Bronchial epithelial cell (primary cell): ENCODE results near the gene ZBTB16. TPM values are rescaled to one million over a fixed set of nuclear protein-coding genes. Genes with fewer than 3 reads are reported as not detected.

Experiments used
- DNase-seq: peaks from one replicate; pipeline ENCODE4 v3.0.0-alpha.2; 2010; ENCODE audit warnings: low read depth
- FAIRE-seq: peaks from 2 replicates; lab custom pipeline; 2011; peaks lifted over from hg19 to GRCh38; lab: Jason Lieb, UNC
- H3K27me3 ChIP-seq: 2 replicates; pipeline ENCODE4 v1.5.1; 2011; ENCODE audit warnings: low read length; ENCODE audit not compliant: control insufficient read depth, insufficient read depth
- H3K36me3 ChIP-seq: 2 replicates; pipeline ENCODE4 v1.5.1; 2011; ENCODE audit warnings: low read length; ENCODE audit not compliant: control insufficient read depth, insufficient read depth
- H3K4me3 ChIP-seq: 2 replicates; pipeline ENCODE4 v1.5.1; 2011; ENCODE audit warnings: mild to moderate bottlenecking, low read depth, low read length, control low read depth
- total RNA-seq: library from RNA; depleted of rRNA; stranded (reverse); fragments of >200 nt; gene quantifications from 2 replicates; pipeline ENCODE4 v1.2.1, GENCODE V29; 2014
- TF ChIP-seq, protein P1 (sequence below): IDR thresholded peaks from 2 replicates; pipeline ENCODE4 v1.5.1; 2011; ENCODE audit warnings: mild to moderate bottlenecking, moderate library complexity, low read length, control low read depth, inconsistent platforms; ENCODE audit not compliant: insufficient read depth, severe bottlenecking

The ZBTB16 gene
- total RNA-seq, 1 donor from 2014 or later = 3.2 TPM

DNA sequence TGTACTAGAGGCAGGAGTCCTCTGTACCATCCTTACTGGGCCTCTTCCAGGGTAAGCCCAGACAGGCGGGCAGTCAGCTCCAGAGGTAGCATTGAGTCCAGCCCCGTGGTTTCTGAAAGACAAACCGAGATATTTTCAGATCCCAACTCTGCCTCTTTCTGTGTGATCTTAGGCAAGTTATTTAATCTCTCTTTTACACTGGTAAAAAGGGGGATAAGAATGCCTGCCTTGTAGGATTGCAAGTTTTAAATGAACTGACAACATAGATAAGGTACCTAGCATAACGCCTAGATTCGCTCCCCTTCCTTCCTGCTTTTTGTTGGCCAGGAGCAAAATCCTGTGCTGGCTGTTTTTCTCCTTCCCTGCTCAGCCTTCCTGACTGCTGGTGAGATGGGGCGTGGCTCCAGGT is 180.2 kb downstream of the ZBTB16 start:
- TF ChIP-seq, protein P1, sequence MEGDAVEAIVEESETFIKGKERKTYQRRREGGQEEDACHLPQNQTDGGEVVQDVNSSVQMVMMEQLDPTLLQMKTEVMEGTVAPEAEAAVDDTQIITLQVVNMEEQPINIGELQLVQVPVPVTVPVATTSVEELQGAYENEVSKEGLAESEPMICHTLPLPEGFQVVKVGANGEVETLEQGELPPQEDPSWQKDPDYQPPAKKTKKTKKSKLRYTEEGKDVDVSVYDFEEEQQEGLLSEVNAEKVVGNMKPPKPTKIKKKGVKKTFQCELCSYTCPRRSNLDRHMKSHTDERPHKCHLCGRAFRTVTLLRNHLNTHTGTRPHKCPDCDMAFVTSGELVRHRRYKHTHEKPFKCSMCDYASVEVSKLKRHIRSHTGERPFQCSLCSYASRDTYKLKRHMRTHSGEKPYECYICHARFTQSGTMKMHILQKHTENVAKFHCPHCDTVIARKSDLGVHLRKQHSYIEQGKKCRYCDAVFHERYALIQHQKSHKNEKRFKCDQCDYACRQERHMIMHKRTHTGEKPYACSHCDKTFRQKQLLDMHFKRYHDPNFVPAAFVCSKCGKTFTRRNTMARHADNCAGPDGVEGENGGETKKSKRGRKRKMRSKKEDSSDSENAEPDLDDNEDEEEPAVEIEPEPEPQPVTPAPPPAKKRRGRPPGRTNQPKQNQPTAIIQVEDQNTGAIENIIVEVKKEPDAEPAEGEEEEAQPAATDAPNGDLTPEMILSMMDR = no peak
- DNase-seq (no peak), FAIRE-seq (no peak)
- Histone ChIP-seq H3K4me3 (no peak overlapping the region), H3K27me3 (no peaks in the 10 kb centered on the region), H3K36me3 (peaks cover 3% of the 10 kb centered on the region)

DNA sequence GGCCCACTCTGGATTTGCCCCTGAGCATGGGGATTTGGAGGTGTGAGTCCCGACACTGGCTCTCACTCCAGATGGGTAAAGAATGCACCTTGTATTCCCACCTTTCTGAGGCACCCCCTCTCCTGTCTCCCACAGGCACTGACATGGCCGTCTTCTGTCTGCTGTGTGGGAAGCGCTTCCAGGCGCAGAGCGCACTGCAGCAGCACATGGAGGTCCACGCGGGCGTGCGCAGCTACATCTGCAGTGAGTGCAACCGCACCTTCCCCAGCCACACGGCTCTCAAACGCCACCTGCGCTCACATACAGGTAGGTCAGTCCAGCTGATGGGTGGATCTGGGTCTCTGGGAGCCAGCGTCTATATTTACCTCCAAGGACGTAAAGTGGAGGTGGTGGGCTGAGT is 182.5 kb downstream of the ZBTB16 start:
- DNase-seq (no peak), FAIRE-seq (no peak)
- Histone ChIP-seq H3K36me3 (peaks cover 4% of the 10 kb centered on the region), H3K27me3 (no peaks in the 10 kb centered on the region), H3K4me3 (no peak overlapping the region)
- TF ChIP-seq, protein P1 = no peak

DNA sequence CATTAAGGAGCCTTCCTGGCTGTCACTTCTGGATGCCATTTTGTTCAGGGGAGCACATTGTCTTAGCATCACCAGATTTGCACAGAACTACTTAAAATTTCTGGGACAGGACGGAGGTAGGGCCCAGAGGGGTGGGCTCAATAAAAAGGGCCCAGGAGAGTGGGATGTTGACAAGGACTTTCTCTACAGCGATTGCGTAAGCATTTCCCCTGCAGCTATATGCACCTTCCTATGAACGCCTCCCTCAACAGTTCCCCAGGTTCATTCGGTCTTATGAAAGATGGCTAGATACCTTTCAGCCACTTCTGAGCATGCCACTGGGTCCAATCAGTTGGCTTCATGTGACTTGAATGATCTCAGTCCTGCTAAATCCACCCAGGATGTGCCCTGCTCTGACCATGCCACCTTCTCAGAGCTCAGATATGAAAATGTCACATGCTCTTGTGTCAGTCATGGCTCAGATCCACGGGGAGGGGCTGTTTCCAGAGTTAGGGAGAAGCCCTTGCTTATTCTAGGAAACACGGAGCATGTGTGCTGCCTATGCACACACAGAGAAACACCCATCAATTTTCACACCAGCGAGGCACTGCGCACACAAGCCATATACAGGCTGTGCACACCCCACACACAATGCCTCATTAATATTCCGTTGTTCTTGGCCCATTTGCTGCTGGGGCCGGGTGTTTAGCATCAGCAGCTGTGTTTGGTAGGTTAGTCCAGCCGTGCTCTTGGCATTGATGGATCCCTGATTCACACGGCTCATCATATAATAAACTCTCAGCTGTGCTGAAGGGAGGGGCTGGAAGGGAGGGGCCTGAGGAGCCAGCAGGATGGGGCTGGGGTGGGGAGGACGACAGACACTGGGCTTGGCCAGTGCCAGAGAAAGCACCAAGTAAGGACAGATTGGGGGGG is 184.2 kb downstream of the ZBTB16 start:
- TF ChIP-seq, protein P1 = no peak
- H3K36me3 ChIP-seq = peaks cover 5% of the 10 kb centered on the region
- H3K27me3 ChIP-seq = no peaks in the 10 kb centered on the region
- FAIRE-seq (peak; percentile 23), DNase-seq (no peak)
- no peak overlapping the region for H3K4me3 ChIP-seq

DNA sequence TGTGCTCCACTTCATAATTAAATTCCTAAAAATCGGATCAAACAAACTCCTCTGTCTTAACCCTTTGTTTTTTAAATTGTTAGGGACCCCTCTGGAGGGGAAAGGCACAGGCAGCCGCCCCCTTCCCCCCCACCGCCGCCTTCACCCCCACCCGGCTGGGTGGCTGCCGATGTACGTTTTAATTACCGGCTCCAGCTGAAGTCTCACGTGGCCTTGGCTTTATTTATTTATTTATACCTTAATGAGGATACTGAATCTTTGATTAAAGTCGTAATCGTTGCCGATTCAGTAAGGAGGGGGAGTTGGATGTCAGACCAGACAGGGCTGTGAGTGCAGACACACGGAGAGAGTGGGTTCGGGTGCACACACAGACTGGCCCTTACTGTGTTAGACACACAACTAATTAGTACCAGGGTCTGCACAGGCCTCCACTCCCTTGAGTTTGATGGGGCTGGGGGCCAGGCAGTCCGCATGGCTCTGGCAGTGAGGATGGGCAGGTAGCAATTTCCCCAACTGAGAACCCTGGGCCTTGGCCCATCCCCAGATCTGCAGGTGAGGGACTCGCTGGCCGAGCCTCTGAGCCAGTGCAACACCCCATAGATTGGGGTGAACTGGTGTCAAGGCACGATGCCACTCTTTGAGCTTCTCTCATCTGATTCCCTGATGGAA is 185.3 kb downstream of the ZBTB16 start:
- peaks cover 5% of the 10 kb centered on the region for H3K36me3 ChIP-seq
- no peak overlapping the region for H3K4me3 ChIP-seq
- FAIRE-seq = no peak

DNA sequence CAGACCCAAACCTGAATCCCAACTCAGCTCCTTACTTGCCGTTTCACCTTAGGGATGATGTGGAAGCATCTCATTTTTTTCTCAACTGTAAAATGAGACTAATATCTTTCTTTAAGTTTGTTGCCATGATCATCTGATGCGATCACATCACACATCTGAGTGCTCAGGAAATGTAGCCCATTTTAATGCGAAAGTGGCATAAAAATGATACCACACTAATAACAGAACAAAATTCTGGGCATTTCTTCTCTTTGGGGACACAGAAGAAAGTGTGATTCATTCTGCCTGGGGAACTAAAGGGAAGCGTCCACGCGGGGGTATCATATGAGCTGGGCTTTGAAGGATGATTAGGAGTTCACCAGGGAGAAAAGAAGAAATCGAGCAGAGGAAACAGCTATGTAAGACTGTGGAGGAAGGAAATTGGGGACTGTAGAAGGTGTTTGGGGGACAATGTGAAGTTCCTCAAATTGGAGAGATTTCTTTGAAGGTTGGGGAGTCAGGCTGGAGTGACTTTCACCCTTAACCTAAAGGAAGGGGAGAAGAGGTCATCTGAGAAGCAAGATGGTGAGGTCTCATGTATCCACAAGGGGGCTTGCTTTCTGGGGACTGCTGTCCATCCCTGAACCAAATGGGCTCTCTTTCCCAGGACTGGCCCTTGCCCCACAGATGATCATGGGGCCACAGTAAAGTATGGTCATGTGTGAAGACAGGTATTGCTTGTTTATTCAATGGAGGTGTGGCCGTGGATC is 187.0 kb downstream of the ZBTB16 start:
- FAIRE-seq = no peak
- DNase-seq = no peak
- peaks cover 5% of the 10 kb centered on the region for H3K36me3 ChIP-seq
- TF ChIP-seq, protein P1 = no peak
- no peak overlapping the region for H3K4me3 ChIP-seq
- H3K27me3 ChIP-seq = no peaks in the 10 kb centered on the region

More for the DNA sequence above, 185.3 kb downstream of the ZBTB16 start:
- no peak for DNase-seq
- TF ChIP-seq, protein P1 = no peak
- no peaks in the 10 kb centered on the region for H3K27me3 ChIP-seq
